ENCODE measurements around the gene LHFPL4.

The LHFPL4 gene

DNA sequence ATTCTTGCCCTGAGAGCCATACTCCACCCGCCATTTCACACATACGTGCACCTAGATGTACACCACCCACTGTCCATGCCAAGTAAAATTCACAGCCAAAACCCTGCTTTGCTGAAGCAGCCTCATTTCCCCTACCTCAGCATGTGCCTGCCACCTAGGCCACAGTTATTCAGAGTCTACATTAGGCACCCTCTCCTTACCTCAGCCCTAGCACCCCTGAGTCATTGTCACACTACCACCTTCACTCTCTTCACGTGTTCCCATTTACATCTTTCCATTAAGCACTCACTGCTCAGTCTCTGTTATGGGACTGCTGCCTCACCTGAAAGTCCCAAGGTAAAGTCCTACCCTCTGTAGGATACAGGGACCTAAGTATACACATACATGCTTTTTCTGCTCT lies 86.2 kb downstream of the LHFPL4 start:
- no peak overlapping the region for H3K56ac ChIP-seq (ENCODE audit: low read length)
- H3K4me3 ChIP-seq (ENCODE audit: low read length) = no peak overlapping the region
- no peak overlapping the region for H3K27ac ChIP-seq (ENCODE audit: low read depth, low read length)
- no peaks in the 10 kb centered on the region for H3K4me1 ChIP-seq (ENCODE audit: control insufficient read depth, low read depth, low read length)
- no peak overlapping the region for H4K5ac ChIP-seq (ENCODE audit: low read length)
- H3K79me1 ChIP-seq (ENCODE audit: low read length) = peaks cover 14% of the 10 kb centered on the region
- H3K36me3 ChIP-seq (ENCODE audit: control insufficient read depth, insufficient read depth, low read length) = peaks cover 29% of the 10 kb centered on the region
- no peak overlapping the region for H2BK15ac ChIP-seq (replicated peaks; ENCODE audit: low read depth)
- no peak overlapping the region for H4K8ac ChIP-seq (ENCODE audit: low read depth, low read length)
- H2BK120ac ChIP-seq (ENCODE audit: low read depth, low read length) = no peak overlapping the region
- no peak overlapping the region for H3K4me2 ChIP-seq (ENCODE audit: low read length)
- no CpG with 5 or more reads among the region's 3 CpGs for WGBS (ENCODE audit: extremely low coverage, insufficient coverage, low lambda C conversion rate)
- no peak overlapping the region for H3K18ac ChIP-seq (ENCODE audit: low read length)
- no peak overlapping the region for H2AK5ac ChIP-seq (ENCODE audit: low read length)
- DNase-seq = no peak
- no peak overlapping the region for H2BK5ac ChIP-seq (ENCODE audit: low read length)
- H3K9ac ChIP-seq (ENCODE audit: low read length) = no peak overlapping the region
- no peak overlapping the region for H3K23ac ChIP-seq (ENCODE audit: low read length)
- H3K4ac ChIP-seq (ENCODE audit: low read depth, low read length) = no peak overlapping the region
- peaks cover 3% of the 10 kb centered on the region for H3K79me2 ChIP-seq (ENCODE audit: control insufficient read depth, insufficient read depth, low read length)
- no peaks in the 10 kb centered on the region for H3K27me3 ChIP-seq (ENCODE audit: insufficient read depth, low read length, poor library complexity)

DNA sequence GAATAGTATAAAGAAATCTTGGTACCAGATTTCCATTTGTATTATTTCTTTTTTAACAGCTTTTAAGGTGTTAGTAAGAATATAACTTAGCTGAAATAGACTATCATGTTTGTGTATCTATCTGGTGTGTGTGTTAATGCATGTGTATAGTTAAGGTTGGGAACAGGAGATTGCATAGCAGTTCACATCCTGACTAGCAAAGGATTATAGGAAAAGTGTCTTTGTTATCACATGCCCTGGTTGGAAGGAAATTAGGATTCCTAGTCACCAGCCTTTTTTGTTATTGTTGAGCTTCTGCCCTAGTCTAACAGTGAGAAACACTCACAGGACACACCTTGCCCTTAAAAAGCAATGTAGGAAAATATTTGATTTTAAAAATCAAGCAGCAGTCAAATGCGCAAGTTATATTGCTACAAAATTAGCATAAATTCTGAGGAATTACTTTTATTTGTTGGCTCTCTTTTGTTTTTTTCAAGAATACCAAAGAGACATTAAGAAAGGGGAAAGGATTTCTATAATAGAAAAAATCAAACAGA lies 98.0 kb downstream of the LHFPL4 start:
- H3K23ac ChIP-seq (ENCODE audit: low read length) = no peak overlapping the region
- H3K56ac ChIP-seq (ENCODE audit: low read length) = no peak overlapping the region
- H3K4me3 ChIP-seq (ENCODE audit: low read length) = no peak overlapping the region
- H2BK120ac ChIP-seq (ENCODE audit: low read depth, low read length) = no peak overlapping the region
- H4K8ac ChIP-seq (ENCODE audit: low read depth, low read length) = no peak overlapping the region
- H4K5ac ChIP-seq (ENCODE audit: low read length) = no peak overlapping the region
- H3K27me3 ChIP-seq (ENCODE audit: insufficient read depth, low read length, poor library complexity) = no peaks in the 10 kb centered on the region
- H3K4ac ChIP-seq (ENCODE audit: low read depth, low read length) = no peak overlapping the region
- H3K36me3 ChIP-seq (ENCODE audit: control insufficient read depth, insufficient read depth, low read length) = peaks cover 7% of the 10 kb centered on the region
- DNase-seq = no peak
- H3K4me2 ChIP-seq (ENCODE audit: low read length) = no peak overlapping the region
- H3K27ac ChIP-seq (ENCODE audit: low read depth, low read length) = no peak overlapping the region
- peaks cover 3% of the 10 kb centered on the region for H3K79me1 ChIP-seq (ENCODE audit: low read length)
- H3K4me1 ChIP-seq (ENCODE audit: control insufficient read depth, low read depth, low read length) = no peaks in the 10 kb centered on the region
- WGBS (ENCODE audit: extremely low coverage, insufficient coverage, low lambda C conversion rate) = no CpG with 5 or more reads among the region's 1 CpG
- no peaks in the 10 kb centered on the region for H3K79me2 ChIP-seq (ENCODE audit: control insufficient read depth, insufficient read depth, low read length)
- no peak overlapping the region for H3K9ac ChIP-seq (ENCODE audit: low read length)
- no peak overlapping the region for H2BK5ac ChIP-seq (ENCODE audit: low read length)
- no peak overlapping the region for H3K18ac ChIP-seq (ENCODE audit: low read length)
- no peak overlapping the region for H2AK5ac ChIP-seq (ENCODE audit: low read length)
- H2BK15ac ChIP-seq (replicated peaks; ENCODE audit: low read depth) = no peak overlapping the region

DNA sequence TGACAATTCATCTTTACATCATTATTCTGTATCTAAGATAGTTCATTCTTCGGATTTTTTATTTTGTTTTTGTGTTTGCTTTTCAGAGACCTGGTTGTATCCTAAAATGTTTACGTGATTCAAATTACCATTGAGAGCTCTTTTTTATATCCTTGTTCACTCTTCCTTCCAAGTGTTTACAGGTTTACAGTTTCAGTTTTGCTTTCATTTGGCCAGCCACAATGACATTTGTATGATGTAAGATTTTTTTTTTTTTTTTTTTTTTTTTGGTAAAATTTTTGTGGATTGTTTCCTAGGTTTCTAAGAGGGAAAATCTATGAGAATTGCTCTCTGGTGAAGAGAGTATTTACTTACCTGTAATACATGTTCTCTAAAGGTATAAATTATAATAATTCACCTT lies 101.2 kb downstream of the LHFPL4 start:
- WGBS (ENCODE audit: extremely low coverage, insufficient coverage, low lambda C conversion rate) = no CpG with 5 or more reads among the region's 2 CpGs
- H3K9ac ChIP-seq (ENCODE audit: low read length) = no peak overlapping the region
- DNase-seq = no peak
- H3K27me3 ChIP-seq (ENCODE audit: insufficient read depth, low read length, poor library complexity) = no peaks in the 10 kb centered on the region
- H3K4ac ChIP-seq (ENCODE audit: low read depth, low read length) = no peak overlapping the region
- H3K4me1 ChIP-seq (ENCODE audit: control insufficient read depth, low read depth, low read length) = no peaks in the 10 kb centered on the region
- no peak overlapping the region for H4K5ac ChIP-seq (ENCODE audit: low read length)
- H3K23ac ChIP-seq (ENCODE audit: low read length) = no peak overlapping the region
- no peak overlapping the region for H2BK120ac ChIP-seq (ENCODE audit: low read depth, low read length)
- H3K4me3 ChIP-seq (ENCODE audit: low read length) = no peak overlapping the region
- H3K56ac ChIP-seq (ENCODE audit: low read length) = no peak overlapping the region
- no peak overlapping the region for H3K4me2 ChIP-seq (ENCODE audit: low read length)
- no peak overlapping the region for H2AK5ac ChIP-seq (ENCODE audit: low read length)
- H3K79me2 ChIP-seq (ENCODE audit: control insufficient read depth, insufficient read depth, low read length) = peaks cover 3% of the 10 kb centered on the region
- H4K8ac ChIP-seq (ENCODE audit: low read depth, low read length) = no peak overlapping the region
- H2BK5ac ChIP-seq (ENCODE audit: low read length) = no peak overlapping the region
- H3K36me3 ChIP-seq (ENCODE audit: control insufficient read depth, insufficient read depth, low read length) = peaks cover 16% of the 10 kb centered on the region
- H2BK15ac ChIP-seq (replicated peaks; ENCODE audit: low read depth) = no peak overlapping the region
- no peak overlapping the region for H3K27ac ChIP-seq (ENCODE audit: low read depth, low read length)
- H3K79me1 ChIP-seq (ENCODE audit: low read length) = peaks cover 13% of the 10 kb centered on the region
- H3K18ac ChIP-seq (ENCODE audit: low read length) = no peak overlapping the region

GRCh38 chr3:9450991-9451390 lies 102.6 kb downstream of the LHFPL4 start:
- no peak for DNase-seq
- Histone ChIP-seq H3K4me2 (ENCODE audit: low read length) (no peak overlapping the region), H3K18ac (ENCODE audit: low read length) (no peak overlapping the region), H3K4ac (ENCODE audit: low read depth, low read length) (no peak overlapping the region), H2AK5ac (ENCODE audit: low read length) (no peak overlapping the region), H3K4me1 (ENCODE audit: control insufficient read depth, low read depth, low read length) (no peaks in the 10 kb centered on the region), H3K9ac (ENCODE audit: low read length) (no peak overlapping the region), H2BK120ac (ENCODE audit: low read depth, low read length) (no peak overlapping the region), H3K23ac (ENCODE audit: low read length) (no peak overlapping the region), H4K5ac (ENCODE audit: low read length) (no peak overlapping the region), H3K79me1 (ENCODE audit: low read length) (peaks cover 13% of the 10 kb centered on the region), H3K27ac (ENCODE audit: low read depth, low read length) (no peak overlapping the region), H2BK15ac (replicated peaks; ENCODE audit: low read depth) (no peak overlapping the region), H3K56ac (ENCODE audit: low read length) (no peak overlapping the region), H2BK5ac (ENCODE audit: low read length) (no peak overlapping the region), H3K79me2 (ENCODE audit: control insufficient read depth, insufficient read depth, low read length) (peaks cover 3% of the 10 kb centered on the region), H3K4me3 (ENCODE audit: low read length) (no peak overlapping the region), H3K27me3 (ENCODE audit: insufficient read depth, low read length, poor library complexity) (no peaks in the 10 kb centered on the region), H4K8ac (ENCODE audit: low read depth, low read length) (no peak overlapping the region), H3K36me3 (ENCODE audit: control insufficient read depth, insufficient read depth, low read length) (peaks cover 16% of the 10 kb centered on the region)
- no CpG with 5 or more reads among the region's 2 CpGs for WGBS (ENCODE audit: extremely low coverage, insufficient coverage, low lambda C conversion rate)

DNA sequence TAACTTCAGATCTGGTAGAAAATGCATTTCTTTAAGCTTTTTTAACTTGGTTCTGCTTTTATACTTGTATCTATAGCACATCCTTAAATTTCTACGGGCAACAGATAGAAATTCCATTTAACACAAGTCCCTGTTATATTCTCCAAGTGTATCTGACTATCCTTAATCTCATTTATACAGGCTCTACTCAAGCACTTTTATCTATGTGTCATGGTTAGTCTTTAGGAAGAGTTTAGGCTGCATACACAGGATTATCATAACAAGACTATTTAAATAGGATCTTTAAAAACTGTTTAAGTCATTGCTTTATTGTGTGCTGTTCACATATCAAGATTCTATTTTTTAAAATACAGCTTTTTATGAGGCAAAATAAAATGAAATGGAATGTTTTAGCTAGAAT lies 103.5 kb downstream of the LHFPL4 start:
- no peak overlapping the region for H2AK5ac ChIP-seq (ENCODE audit: low read length)
- H3K23ac ChIP-seq (ENCODE audit: low read length) = no peak overlapping the region
- H2BK15ac ChIP-seq (replicated peaks; ENCODE audit: low read depth) = no peak overlapping the region
- peaks cover 16% of the 10 kb centered on the region for H3K36me3 ChIP-seq (ENCODE audit: control insufficient read depth, insufficient read depth, low read length)
- H3K79me1 ChIP-seq (ENCODE audit: low read length) = peaks cover 12% of the 10 kb centered on the region
- no peak overlapping the region for H2BK5ac ChIP-seq (ENCODE audit: low read length)
- no peak overlapping the region for H3K9ac ChIP-seq (ENCODE audit: low read length)
- no peak overlapping the region for H4K8ac ChIP-seq (ENCODE audit: low read depth, low read length)
- H3K4me1 ChIP-seq (ENCODE audit: control insufficient read depth, low read depth, low read length) = no peaks in the 10 kb centered on the region
- H3K18ac ChIP-seq (ENCODE audit: low read length) = no peak overlapping the region
- no peak overlapping the region for H3K27ac ChIP-seq (ENCODE audit: low read depth, low read length)
- no peak overlapping the region for H2BK120ac ChIP-seq (ENCODE audit: low read depth, low read length)
- no CpG with 5 or more reads among the region's 1 CpG for WGBS (ENCODE audit: extremely low coverage, insufficient coverage, low lambda C conversion rate)
- H4K5ac ChIP-seq (ENCODE audit: low read length) = no peak overlapping the region
- H3K4ac ChIP-seq (ENCODE audit: low read depth, low read length) = no peak overlapping the region
- H3K56ac ChIP-seq (ENCODE audit: low read length) = no peak overlapping the region
- H3K79me2 ChIP-seq (ENCODE audit: control insufficient read depth, insufficient read depth, low read length) = peaks cover 3% of the 10 kb centered on the region
- H3K4me2 ChIP-seq (ENCODE audit: low read length) = no peak overlapping the region
- H3K4me3 ChIP-seq (ENCODE audit: low read length) = no peak overlapping the region
- no peaks in the 10 kb centered on the region for H3K27me3 ChIP-seq (ENCODE audit: insufficient read depth, low read length, poor library complexity)
- no peak for DNase-seq

- no peak overlapping the region for H2AK5ac ChIP-seq (ENCODE audit: low read length)
- no CpG with 5 or more reads among the region's 1 CpG for WGBS (ENCODE audit: extremely low coverage, insufficient coverage, low lambda C conversion rate)
- no peak overlapping the region for H2BK120ac ChIP-seq (ENCODE audit: low read depth, low read length)
- no peak overlapping the region for H3K23ac ChIP-seq (ENCODE audit: low read length)
- H3K18ac ChIP-seq (ENCODE audit: low read length) = no peak overlapping the region
- no peaks in the 10 kb centered on the region for H3K4me1 ChIP-seq (ENCODE audit: control insufficient read depth, low read depth, low read length)
- H4K5ac ChIP-seq (ENCODE audit: low read length) = no peak overlapping the region
- no peak overlapping the region for H2BK5ac ChIP-seq (ENCODE audit: low read length)
- H3K79me2 ChIP-seq (ENCODE audit: control insufficient read depth, insufficient read depth, low read length) = peaks cover 3% of the 10 kb centered on the region
- no peak overlapping the region for H3K56ac ChIP-seq (ENCODE audit: low read length)
- H3K4ac ChIP-seq (ENCODE audit: low read depth, low read length) = no peak overlapping the region
- H3K9ac ChIP-seq (ENCODE audit: low read length) = no peak overlapping the region
- H3K36me3 ChIP-seq (ENCODE audit: control insufficient read depth, insufficient read depth, low read length) = peaks cover 19% of the 10 kb centered on the region
- H3K27ac ChIP-seq (ENCODE audit: low read depth, low read length) = no peak overlapping the region
- DNase-seq = no peak
- no peak overlapping the region for H3K4me3 ChIP-seq (ENCODE audit: low read length)
- H3K79me1 ChIP-seq (ENCODE audit: low read length) = peaks cover 15% of the 10 kb centered on the region
- H3K27me3 ChIP-seq (ENCODE audit: insufficient read depth, low read length, poor library complexity) = no peaks in the 10 kb centered on the region
- H2BK15ac ChIP-seq (replicated peaks; ENCODE audit: low read depth) = no peak overlapping the region
- H4K8ac ChIP-seq (ENCODE audit: low read depth, low read length) = no peak overlapping the region
- H3K4me2 ChIP-seq (ENCODE audit: low read length) = no peak overlapping the region
Observed at GRCh38 chr3:9448643-9449042, 105.0 kb downstream of the LHFPL4 start.
